HL-60 (cell line): Measurements from ENCODE around the gene ZNF777.
A peak's percentile ranks its signal among the peaks of the same experiment; 100 is the strongest.

Experiments
- DNase-seq, 2 experiments: peaks; one replicate each; pipeline ENCODE4 v3.0.0-alpha.2; 2010 to 2020; ENCODE audit warnings: low read depth in 1 of 2, low spot score in 1 of 2
- H3K27ac ChIP-seq: fragments of 250-450 bp; sonication (Bioruptor Pico); replicated peaks from 2 replicates; pipeline ENCODE4 v1.5.1; 2020; ENCODE audit warnings: mild to moderate bottlenecking, moderate library complexity
- H3K27me3 ChIP-seq: fragments of 250-450 bp; sonication (Bioruptor Pico); 2 replicates; pipeline ENCODE4 v1.5.1; 2021; ENCODE audit warnings: mild to moderate bottlenecking, moderate library complexity; ENCODE audit not compliant: insufficient read depth, poor library complexity, severe bottlenecking
- H3K4me3 ChIP-seq: replicated peaks from 2 replicates; pipeline ENCODE4 v1.5.1; 2011; ENCODE audit warnings: mild to moderate bottlenecking, control low read depth, low read length; ENCODE audit not compliant: insufficient read depth
- CTCF ChIP-seq: IDR thresholded peaks from one replicate; pipeline ENCODE4 v1.5.1; 2011; ENCODE audit warnings: low read length, control low read depth, inconsistent platforms; ENCODE audit not compliant: insufficient read depth
- GABPA ChIP-seq: IDR thresholded peaks from 2 replicates; pipeline ENCODE4 v1.6.1; 2012; ENCODE audit warnings: low read depth
- POLR2AphosphoS5 ChIP-seq: IDR thresholded peaks from 2 replicates; pipeline ENCODE4 v1.6.1; 2012; ENCODE audit warnings: low read depth
- SPI1 ChIP-seq: IDR thresholded peaks from 2 replicates; pipeline ENCODE4 v1.6.1; 2012; ENCODE audit warnings: low read depth, mild to moderate bottlenecking, borderline replicate concordance
- TF ChIP-seq, protein P1 (sequence below): IDR thresholded peaks from 2 replicates; pipeline ENCODE4 v1.6.1; 2012; ENCODE audit warnings: low read depth; ENCODE audit not compliant: insufficient replicate concordance

ZNF777 gene

GRCh38 chr7:149423449-149424110, 37.3 kb downstream of the ZNF777 start:
- no peak for DNase-seq
- Histone ChIP-seq H3K27me3 (no peaks in the 10 kb centered on the region), H3K4me3 (no peak overlapping the region), H3K27ac (no peak overlapping the region)
- TF ChIP-seq, protein P1, sequence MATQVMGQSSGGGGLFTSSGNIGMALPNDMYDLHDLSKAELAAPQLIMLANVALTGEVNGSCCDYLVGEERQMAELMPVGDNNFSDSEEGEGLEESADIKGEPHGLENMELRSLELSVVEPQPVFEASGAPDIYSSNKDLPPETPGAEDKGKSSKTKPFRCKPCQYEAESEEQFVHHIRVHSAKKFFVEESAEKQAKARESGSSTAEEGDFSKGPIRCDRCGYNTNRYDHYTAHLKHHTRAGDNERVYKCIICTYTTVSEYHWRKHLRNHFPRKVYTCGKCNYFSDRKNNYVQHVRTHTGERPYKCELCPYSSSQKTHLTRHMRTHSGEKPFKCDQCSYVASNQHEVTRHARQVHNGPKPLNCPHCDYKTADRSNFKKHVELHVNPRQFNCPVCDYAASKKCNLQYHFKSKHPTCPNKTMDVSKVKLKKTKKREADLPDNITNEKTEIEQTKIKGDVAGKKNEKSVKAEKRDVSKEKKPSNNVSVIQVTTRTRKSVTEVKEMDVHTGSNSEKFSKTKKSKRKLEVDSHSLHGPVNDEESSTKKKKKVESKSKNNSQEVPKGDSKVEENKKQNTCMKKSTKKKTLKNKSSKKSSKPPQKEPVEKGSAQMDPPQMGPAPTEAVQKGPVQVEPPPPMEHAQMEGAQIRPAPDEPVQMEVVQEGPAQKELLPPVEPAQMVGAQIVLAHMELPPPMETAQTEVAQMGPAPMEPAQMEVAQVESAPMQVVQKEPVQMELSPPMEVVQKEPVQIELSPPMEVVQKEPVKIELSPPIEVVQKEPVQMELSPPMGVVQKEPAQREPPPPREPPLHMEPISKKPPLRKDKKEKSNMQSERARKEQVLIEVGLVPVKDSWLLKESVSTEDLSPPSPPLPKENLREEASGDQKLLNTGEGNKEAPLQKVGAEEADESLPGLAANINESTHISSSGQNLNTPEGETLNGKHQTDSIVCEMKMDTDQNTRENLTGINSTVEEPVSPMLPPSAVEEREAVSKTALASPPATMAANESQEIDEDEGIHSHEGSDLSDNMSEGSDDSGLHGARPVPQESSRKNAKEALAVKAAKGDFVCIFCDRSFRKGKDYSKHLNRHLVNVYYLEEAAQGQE = no peak
- TF ChIP-seq POLR2AphosphoS5 (no peak), GABPA (no peak), CTCF (no peak), SPI1 (no peak)

DNA sequence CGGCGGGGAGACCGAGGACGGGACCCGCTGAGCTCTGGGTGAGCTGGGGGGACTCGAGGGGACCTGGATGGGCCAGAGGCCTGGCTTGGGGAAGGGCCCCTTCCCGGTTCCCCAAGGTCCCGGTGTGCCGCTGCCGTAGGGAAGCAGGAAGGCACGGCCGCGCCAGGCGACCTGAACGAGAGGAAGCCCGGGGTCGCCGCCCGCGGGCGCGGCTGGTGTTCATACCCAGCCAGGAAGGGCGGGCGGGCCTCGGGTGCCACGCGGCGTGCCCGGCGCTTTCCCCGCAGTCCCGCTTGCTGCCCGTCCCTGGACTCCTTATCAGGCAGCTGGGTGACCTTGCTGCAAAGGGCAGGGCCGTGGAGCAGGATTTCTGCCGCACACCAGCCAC, 38.0 kb downstream of the ZNF777 start:
- no peaks in the 10 kb centered on the region for H3K27me3 ChIP-seq
- peak overlapping the region; percentile 33 for H3K4me3 ChIP-seq
- no peak overlapping the region; the same call in 1 of the 2 replicates for H3K27ac ChIP-seq
- TF ChIP-seq SPI1 (no peak), CTCF (no peak), GABPA (no peak), POLR2AphosphoS5 (no peak)
- TF ChIP-seq, protein P1 = no peak
- peak in 1 of 2 experiments; percentile 17 for DNase-seq

DNA sequence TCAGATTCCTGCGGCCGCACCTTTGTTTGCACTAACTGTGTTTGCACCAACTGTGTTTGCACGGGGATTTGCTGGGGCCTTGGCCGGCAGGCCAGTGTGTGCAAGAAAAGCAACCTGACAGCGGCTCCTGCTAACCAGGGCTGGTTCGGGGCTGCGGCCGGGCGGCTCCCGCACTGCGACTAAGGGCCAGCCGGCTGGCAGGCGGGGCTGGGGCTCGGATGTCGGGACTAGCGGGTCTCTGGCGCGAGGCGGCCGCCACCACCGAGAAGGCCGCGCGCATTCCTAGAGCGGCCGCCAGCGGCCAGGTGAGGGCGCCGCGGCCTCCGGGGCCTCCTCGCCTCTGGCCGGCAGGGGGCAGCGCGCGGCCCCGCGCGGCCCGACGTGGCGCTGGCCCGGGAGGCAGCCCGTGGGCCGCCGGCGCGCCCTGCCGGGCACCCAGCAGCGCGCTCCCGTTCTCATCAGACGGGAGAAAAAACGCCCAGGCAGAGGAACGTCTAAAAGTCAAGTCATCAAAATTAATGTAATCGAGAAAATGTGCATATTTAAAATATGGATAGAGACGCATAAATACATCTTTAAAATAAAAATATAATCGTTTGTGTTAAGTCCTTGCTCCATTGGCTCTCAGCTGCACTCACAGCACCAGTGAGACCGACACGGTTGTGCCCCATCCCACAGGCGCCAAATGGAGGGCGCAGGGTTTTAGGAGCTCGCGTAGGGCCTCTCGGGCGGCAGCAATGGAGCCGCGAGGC, 38.5 kb downstream of the ZNF777 start:
- TF ChIP-seq, protein P1 = no peak
- TF ChIP-seq CTCF (peak; percentile 9), POLR2AphosphoS5 (peak; percentile 58)
- DNase-seq = peak; percentile 49 to 53
- Histone ChIP-seq H3K4me3 (peak overlapping the region; percentile 41), H3K27ac (peak overlapping the region; percentile 24), H3K27me3 (no peaks in the 10 kb centered on the region)
